Spinal cord (tissue), 10 donors: ENCODE measurements around the gene HOXD9. TPM values are rescaled to one million over a fixed set of nuclear protein-coding genes. Genes with fewer than 3 reads are reported as not detected.

Experiments
- DNase-seq, 6 donors: peaks; one replicate each; pipeline versions ENCODE4 v3.0.0 to v3.0.0-alpha.2; 2013 to 2015; ENCODE audit warnings: low spot score in 6 of 6, low read depth in 4 of 6
- H3K27ac ChIP-seq: one replicate; pipeline ENCODE4 v1.5.1; 2013; ENCODE audit warnings: low read depth, low read length, control low read depth
- H3K27me3 ChIP-seq: one replicate; pipeline ENCODE4 v1.6.1; 2013; ENCODE audit warnings: low read length; ENCODE audit not compliant: control insufficient read depth, insufficient read depth
- H3K36me3 ChIP-seq: one replicate; pipeline ENCODE4 v1.6.1; 2013; ENCODE audit warnings: low read length; ENCODE audit not compliant: control insufficient read depth, insufficient read depth
- H3K4me1 ChIP-seq: one replicate; pipeline ENCODE4 v1.6.1; 2013; ENCODE audit warnings: low read length; ENCODE audit not compliant: control insufficient read depth, insufficient read depth
- H3K4me3 ChIP-seq: one replicate; pipeline ENCODE4 v1.5.1; 2013; ENCODE audit warnings: low read depth, low read length, control low read depth
- H3K9me3 ChIP-seq: one replicate; pipeline ENCODE4 v1.6.1; 2013; ENCODE audit warnings: low read length; ENCODE audit not compliant: control insufficient read depth, insufficient read depth
- WGBS: methylation state at CpG from one replicate; pipeline ENCODE4 v1.1.5; 2013; ENCODE audit warnings: missing lambda C conversion rate; ENCODE audit not compliant: insufficient coverage; 5-methylcytosine and 5-hydroxymethylcytosine counted together
- polyA plus RNA-seq, 2 donors: library from polyadenylated mRNA; unstranded; fragments of 120-200 nt; gene quantifications; one replicate each; pipeline ENCODE4 v1.2.1, GENCODE V29; 2013; ENCODE audit not compliant: insufficient read length in 2 of 2
- total RNA-seq, 2 donors: library from RNA; depleted of rRNA in 1 of 2; stranded (reverse); fragments of 120-200 nt in 1 of 2; fragments of >200 nt in 1 of 2; gene quantifications; one replicate each; pipeline versions ENCODE4 v1.2.3 to v1.2.4, GENCODE V29; 2013 to 2014
- donor health status: healthy.

The HOXD9 gene
- total and polyA plus RNA-seq, 4 donors: 0.22 to 3.2 (median 3.1) TPM

DNA sequence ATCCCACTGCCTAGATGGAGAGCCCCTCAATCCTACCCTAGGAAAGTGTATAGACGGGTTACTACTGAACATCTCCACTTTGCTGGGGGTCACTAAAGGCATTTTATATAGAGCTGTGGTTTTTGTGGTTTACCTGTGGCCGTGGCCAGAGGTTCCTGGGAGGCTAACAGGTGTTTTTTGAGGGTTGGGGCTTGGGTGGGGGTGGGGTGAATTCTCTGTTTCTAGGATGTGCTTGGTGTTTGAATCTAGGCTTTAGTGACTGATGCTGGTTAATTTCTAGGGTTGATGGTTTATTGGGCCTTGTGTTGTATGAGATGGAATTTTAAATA lies 14.7 kb downstream of the HOXD9 start:
- Histone ChIP-seq H3K27me3 (no peaks in the 10 kb centered on the region), H3K4me3 (peak overlapping the region; percentile 84), H3K4me1 (peaks cover 35% of the 10 kb centered on the region), H3K27ac (peak overlapping the region; percentile 91), H3K36me3 (peaks cover 7% of the 10 kb centered on the region), H3K9me3 (no peaks in the 10 kb centered on the region)
- 6% methylated on average over 2 of the region's 2 CpGs for WGBS
- peak in 1 of 6 donors; percentile 76 for DNase-seq

GRCh38 chr2:176137906-176138305 lies 15.4 kb downstream of the HOXD9 start:
- Histone ChIP-seq H3K9me3 (no peaks in the 10 kb centered on the region), H3K36me3 (peaks cover 7% of the 10 kb centered on the region), H3K27me3 (no peaks in the 10 kb centered on the region), H3K27ac (peak overlapping the region; percentile 91), H3K4me1 (peaks cover 39% of the 10 kb centered on the region), H3K4me3 (peak overlapping the region; percentile 84)
- DNase-seq: peak in 2 of 6 donors; percentile 48 to 87
- 21% methylated on average over 5 of the region's 8 CpGs for WGBS

GRCh38 chr2:176138526-176138922 lies 16.0 kb downstream of the HOXD9 start:
- peak in 2 of 6 donors; percentile 47 to 84 for DNase-seq
- Histone ChIP-seq H3K27me3 (no peaks in the 10 kb centered on the region), H3K4me3 (peak overlapping the region; percentile 84), H3K4me1 (peaks cover 36% of the 10 kb centered on the region), H3K9me3 (no peaks in the 10 kb centered on the region), H3K36me3 (peaks cover 7% of the 10 kb centered on the region), H3K27ac (peak overlapping the region; percentile 91)
- WGBS: 4% methylated on average over 11 of the region's 14 CpGs

DNA sequence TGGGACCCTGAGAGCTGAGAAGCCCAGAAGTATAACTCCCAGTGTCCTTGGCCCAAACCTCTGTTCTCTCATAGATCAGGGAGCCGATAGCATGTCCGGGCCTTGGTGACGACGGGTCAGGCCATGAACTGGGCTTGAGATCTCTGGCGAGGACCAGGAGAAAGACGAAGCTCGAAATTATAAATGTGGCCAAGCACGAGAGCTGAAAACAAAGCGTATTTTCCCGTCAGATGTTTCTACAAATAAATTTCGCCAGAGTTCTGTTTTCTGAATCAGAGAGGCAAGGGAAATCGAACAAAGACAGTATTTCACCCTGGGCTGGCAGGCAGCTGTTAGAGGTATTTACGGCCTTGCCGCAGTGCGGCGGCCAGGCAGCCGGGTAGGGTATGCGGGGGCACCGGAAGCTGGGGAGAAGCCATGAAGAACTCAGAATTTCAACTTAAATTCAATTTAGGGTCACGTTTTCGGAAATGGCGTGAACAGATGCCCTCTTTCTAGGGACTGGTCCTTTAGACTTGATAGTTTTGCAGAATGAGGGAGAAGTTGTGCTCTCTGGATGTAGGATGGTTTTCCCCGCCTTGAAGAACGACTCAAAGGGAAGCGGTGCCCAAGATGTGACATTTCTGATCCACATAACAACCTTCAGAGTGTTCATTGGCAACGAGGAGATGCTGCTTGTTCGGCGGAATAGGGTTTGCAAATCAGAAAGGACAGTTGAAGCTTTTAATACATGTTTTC lies 16.6 kb downstream of the HOXD9 start:
- H3K27ac ChIP-seq: peak overlapping the region; percentile 91
- 11% methylated on average over 25 of the region's 28 CpGs for WGBS
- H3K4me3 ChIP-seq: peak overlapping the region; percentile 84
- H3K9me3 ChIP-seq: no peaks in the 10 kb centered on the region
- DNase-seq: peak in 2 of 6 donors; percentile 66 to 88
- peaks cover 7% of the 10 kb centered on the region for H3K36me3 ChIP-seq
- peaks cover 36% of the 10 kb centered on the region for H3K4me1 ChIP-seq
- no peaks in the 10 kb centered on the region for H3K27me3 ChIP-seq

- H3K27ac ChIP-seq: peak overlapping the region; percentile 91
- H3K9me3 ChIP-seq: no peaks in the 10 kb centered on the region
- peak overlapping the region; percentile 84 for H3K4me3 ChIP-seq
- no peaks in the 10 kb centered on the region for H3K27me3 ChIP-seq
- WGBS: 7% methylated on average over 15 of the region's 41 CpGs
- DNase-seq: peak in 2 of 6 donors; percentile 77 to 84
- H3K4me1 ChIP-seq: peaks cover 32% of the 10 kb centered on the region
- H3K36me3 ChIP-seq: peaks cover 7% of the 10 kb centered on the region
These were observed 17.4 kb downstream of the HOXD9 start for GRCh38 chr2:176139661-176140512.

GRCh38 chr2:176140513-176141317 lies 18.2 kb downstream of the HOXD9 start:
- peaks cover 31% of the 10 kb centered on the region for H3K4me1 ChIP-seq
- no peaks in the 10 kb centered on the region for H3K27me3 ChIP-seq
- peak overlapping the region; percentile 84 for H3K4me3 ChIP-seq
- peak in 3 of 6 donors; percentile 84 to 95 (median 94) for DNase-seq
- WGBS: 5% methylated on average over 48 of the region's 48 CpGs
- peak overlapping the region; percentile 91 for H3K27ac ChIP-seq
- H3K9me3 ChIP-seq: no peaks in the 10 kb centered on the region
- peaks cover 7% of the 10 kb centered on the region for H3K36me3 ChIP-seq

- Histone ChIP-seq H3K9me3 (no peaks in the 10 kb centered on the region), H3K27ac (no peak overlapping the region), H3K4me1 (peaks cover 39% of the 10 kb centered on the region), H3K27me3 (no peaks in the 10 kb centered on the region), H3K4me3 (no peak overlapping the region), H3K36me3 (peaks cover 11% of the 10 kb centered on the region)
- no peak for DNase-seq
- 50% methylated on average over 1 of the region's 2 CpGs for whole genome bisulfite sequencing
These were observed 19.8 kb downstream of the HOXD9 start for GRCh38 chr2:176142281-176142680.

- H3K27me3 ChIP-seq: peaks cover 2% of the 10 kb centered on the region
- peak overlapping the region; percentile 17 for H3K27ac ChIP-seq
- peaks cover 31% of the 10 kb centered on the region for H3K36me3 ChIP-seq
- H3K4me3 ChIP-seq: no peak overlapping the region
- 40% methylated on average over 1 of the region's 4 CpGs for WGBS
- H3K4me1 ChIP-seq: peaks cover 62% of the 10 kb centered on the region
- H3K9me3 ChIP-seq: no peaks in the 10 kb centered on the region
- DNase-seq: no peak
These were observed 22.8 kb downstream of the HOXD9 start for GRCh38 chr2:176145085-176145969.
